GM12878 (cell line): Measurements from ENCODE around the gene ASB2. TPM values are rescaled to one million over a fixed set of nuclear protein-coding genes. Genes with fewer than 3 reads are reported as not detected.

Experiments used
- ATAC-seq: fragments of 200-7000 bp; cut with Tn5 transposase; 3 replicates; pipeline ENCODE4 v1.9.1; 2020; ENCODE audit warnings: mild to moderate bottlenecking, moderate library complexity
- BruUV-seq: library from RNA; stranded (reverse); fragments of 400-500 nt; replicated peaks from 2 replicates; lab custom pipeline; 2021; lab: Mats Ljungman, UMichigan
- CTCF ChIA-PET: fragments of 300-600 bp; sonication (Branson Sonifier 250); formaldehyde crosslinking; extraction: SDS; loops from one replicate; lab custom pipeline; 2021; ENCODE audit warnings: inconsistent platforms; lab: Yijun Ruan, JAX
- POLR2A ChIA-PET: fragments of 350-600 bp; formaldehyde crosslinking; extraction: SDS; loops from one replicate; lab custom pipeline; 2021; ENCODE audit warnings: inconsistent platforms; lab: Charles Lee
- RAD21 ChIA-PET: fragments of 300-600 bp; sonication (Branson Sonifier 250); formaldehyde crosslinking; loops from one replicate; lab custom pipeline; 2023; ENCODE audit warnings: antibody characterized with exemption; ENCODE audit not compliant: unreplicated experiment; lab: Charles Lee
- SMC1A ChIA-PET: fragments of 300-600 bp; sonication (Branson Sonifier 250); formaldehyde crosslinking; loops from one replicate; lab custom pipeline; 2023; ENCODE audit not compliant: unreplicated experiment, uncharacterized antibody; lab: Charles Lee
- DNase-seq: peaks from one replicate; pipeline ENCODE4 v3.0.0-alpha.2; 2011; ENCODE audit warnings: low read depth, low spot score
- FAIRE-seq: peaks from 3 replicates; lab custom pipeline; 2011; peaks lifted over from hg19 to GRCh38; lab: Jason Lieb, UNC
- H2AFZ ChIP-seq: 2 replicates; pipeline ENCODE4 v1.6.0; 2011; ENCODE audit warnings: low read depth, low read length, control low read depth; ENCODE audit not compliant: control insufficient read depth
- H3K27ac ChIP-seq: 2 replicates; pipeline ENCODE4 v1.5.1; 2011; ENCODE audit warnings: control low read depth; ENCODE audit not compliant: control insufficient read depth, insufficient read depth
- H3K27me3 ChIP-seq, 2 experiments: replicated peaks in 1 of 2; 2 replicates each; pipeline versions ENCODE4 v1.6.0 to v1.6.1; 2011; ENCODE audit warnings: low read length in 1 of 2; ENCODE audit not compliant: control insufficient read depth in 2 of 2, insufficient read depth in 2 of 2
- H3K36me3 ChIP-seq, 2 experiments: 2 replicates each; pipeline ENCODE4 v1.5.1; 2011; ENCODE audit warnings: low read length in 1 of 2; ENCODE audit not compliant: control insufficient read depth in 2 of 2, insufficient read depth in 2 of 2
- H3K4me1 ChIP-seq: 2 replicates; pipeline ENCODE4 v1.6.1; 2011; ENCODE audit warnings: mild to moderate bottlenecking, low read length, moderate library complexity, mixed read lengths; ENCODE audit not compliant: control insufficient read depth, insufficient read depth
- H3K4me2 ChIP-seq: 2 replicates; pipeline ENCODE4 v1.6.0; 2011; ENCODE audit warnings: control low read depth; ENCODE audit not compliant: control insufficient read depth, insufficient read depth
- H3K4me3 ChIP-seq: fragments of 200-600 bp; sonication (generic); 2 replicates; pipeline ENCODE4 v1.5.1; 2016
- H3K79me2 ChIP-seq: 2 replicates; pipeline ENCODE4 v1.6.0; 2011; ENCODE audit warnings: low read length; ENCODE audit not compliant: control insufficient read depth, insufficient read depth
- H3K9ac ChIP-seq: 2 replicates; pipeline ENCODE4 v1.8.0; 2011; ENCODE audit warnings: low read length, control low read depth, mixed read lengths; ENCODE audit not compliant: control insufficient read depth, insufficient read depth
- H3K9me3 ChIP-seq: replicated peaks from 3 replicates; pipeline ENCODE4 v1.5.1; 2011; ENCODE audit warnings: mild to moderate bottlenecking, low read length; ENCODE audit not compliant: control insufficient read depth, insufficient read depth
- H4K20me1 ChIP-seq: 2 replicates; pipeline ENCODE4 v1.6.0; 2011; ENCODE audit not compliant: control insufficient read depth, insufficient read depth
- BCL11A ChIP-seq: IDR thresholded peaks from 2 replicates; pipeline ENCODE4 v1.6.1; 2011; ENCODE audit warnings: low read depth, low read length
- CTCF ChIP-seq, 3 experiments: IDR thresholded peaks in 2 of 3; conservative IDR thresholded peaks in 1 of 3; 2 replicates each; pipeline ENCODE4 v1.5.1; 2011; ENCODE audit warnings: low read depth in 3 of 3, low read length in 3 of 3, mild to moderate bottlenecking in 3 of 3, control low read depth in 2 of 3, moderate library complexity in 2 of 3, inconsistent platforms in 1 of 3, mixed read lengths in 1 of 3; ENCODE audit not compliant: control insufficient read depth in 2 of 3, insufficient read depth in 1 of 3; ENCODE audit errors: extremely low read depth in 1 of 3
- ESRRA ChIP-seq: IDR thresholded peaks from 2 replicates; pipeline ENCODE4 v1.6.1; 2012; ENCODE audit warnings: mild to moderate bottlenecking, low read length, improper control_type of control experiment
- GABPA ChIP-seq: IDR thresholded peaks from 2 replicates; pipeline ENCODE4 v1.6.1; 2014; ENCODE audit warnings: antibody characterized with exemption, low read depth, mild to moderate bottlenecking, inconsistent platforms
- RAD21 ChIP-seq: IDR thresholded peaks from 2 replicates; pipeline ENCODE4 v1.6.1; 2011; ENCODE audit warnings: mild to moderate bottlenecking, low read depth, low read length, moderate library complexity; ENCODE audit not compliant: insufficient read depth
- SMC3 ChIP-seq: IDR thresholded peaks from 2 replicates; pipeline ENCODE4 v1.6.1; 2011; ENCODE audit warnings: low read length, improper control_type of control experiment, borderline replicate concordance
- YY1 ChIP-seq: IDR thresholded peaks from 2 replicates; pipeline ENCODE4 v1.6.1; 2011; ENCODE audit warnings: low read depth, mild to moderate bottlenecking, low read length
- WGBS: methylation state at CpG from one replicate; pipeline ENCODE4 v1.1.6; 2016; ENCODE audit warnings: low lambda C conversion rate; ENCODE audit not compliant: insufficient replicate concordance, insufficient coverage; ENCODE audit errors: missing lambda C conversion rate; 5-methylcytosine and 5-hydroxymethylcytosine counted together
- in situ Hi-C: fragments of 300-500 bp; cut with MboI; formaldehyde crosslinking; loops from 9 replicates; pipeline ENCODE4 v1.14.3; 2018; ENCODE audit warnings: mixed read lengths
- intact Hi-C: fragments of 100-400 bp; cut with micrococcal nuclease; formaldehyde crosslinking; loops from one replicate; pipeline ENCODE4 v1.14.2; 2022; ENCODE audit not compliant: unreplicated experiment
- polyA plus RNA-seq, 11 experiments: library from polyadenylated mRNA; depleted of rRNA in 4 of 11; unstranded in 6 of 11; stranded (reverse) in 5 of 11; fragments of >200 nt; fragmentation: Nextera tagmentation in 4 of 11; fragmentation: Illumina TruSeq in 1 of 11; extraction: Ambion mirVana in 4 of 11; extraction: Trizol in 1 of 11; gene quantifications; 1 replicate in 1 of 11; 2 replicates in 10 of 11; pipeline versions ENCODE4 v1.2.1 to v1.2.3, GENCODE V29; 2011 to 2016; ENCODE audit warnings: inconsistent platforms in 2 of 11, missing spikeins in 2 of 11, low read depth in 1 of 11
- total RNA-seq, 4 experiments: library from RNA; depleted of rRNA in 3 of 4; stranded (reverse); fragments of >200 nt in 3 of 4; fragmentation: Illumina TruSeq in 1 of 4; extraction: Trizol in 1 of 4; gene quantifications; 2 replicates each; pipeline versions ENCODE4 v1.2.1 to v1.2.3, GENCODE V29; 2013 to 2021
- TF ChIP-seq, protein P1 (sequence below): IDR thresholded peaks from 2 replicates; pipeline ENCODE4 v1.6.1; 2012; ENCODE audit warnings: low read depth, low read length, improper control_type of control experiment

The ASB2 gene
- total and polyA plus RNA-seq, 10 of the 15 experiments (the other 5 are each of a cell fraction or from before 2014, with no cell fraction given): 3.0 to 54.8 (median 33.5) TPM

DNA sequence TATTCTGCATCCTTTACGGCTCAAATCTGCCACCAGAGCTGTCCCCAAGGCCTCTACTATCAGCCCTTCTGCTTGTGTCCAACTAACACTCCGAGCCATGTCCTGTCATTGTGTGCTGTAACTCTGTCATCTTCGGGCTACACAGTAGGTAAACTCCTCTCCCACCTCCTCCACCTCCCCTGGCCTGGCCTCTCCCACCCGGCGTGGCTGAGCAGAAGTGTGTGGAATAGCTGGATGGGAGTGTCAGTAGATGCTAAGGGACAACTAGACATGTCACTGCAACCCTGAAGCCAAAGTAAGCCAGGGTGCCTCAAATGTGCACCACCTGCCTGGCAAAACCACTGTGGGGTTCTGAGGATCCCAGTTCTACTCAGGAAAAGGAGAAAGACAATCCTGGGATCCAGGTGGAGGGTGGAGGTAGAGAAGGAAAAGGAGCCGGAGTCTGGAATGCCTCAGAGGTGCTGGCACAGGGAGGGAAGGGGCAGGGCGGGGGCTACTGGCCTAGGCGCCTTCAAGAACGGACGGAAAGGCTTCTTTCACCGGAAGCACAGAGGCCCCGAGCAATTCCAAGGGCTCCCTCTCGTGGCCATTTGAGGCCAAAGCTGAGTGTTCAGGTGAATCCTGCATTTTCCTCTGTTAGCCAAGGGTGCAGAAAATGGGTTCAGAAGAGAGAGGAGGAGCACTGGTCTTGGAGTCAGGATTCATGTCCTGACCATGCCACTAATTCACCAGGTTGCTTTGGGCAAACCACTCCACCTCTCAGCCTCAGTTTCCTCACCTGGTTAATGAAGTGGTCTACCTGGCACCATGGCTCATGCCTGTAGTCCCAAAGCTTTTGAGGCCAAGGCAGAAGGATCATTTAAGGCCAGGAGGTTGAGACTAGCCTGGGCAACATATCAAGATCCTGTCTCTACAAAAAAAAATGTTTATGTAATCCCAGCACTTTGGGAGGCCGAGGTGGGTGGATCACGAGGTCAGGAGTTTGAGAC lies 69.7 kb downstream of the ASB2 start:
- DNase-seq: no peak
- Histone ChIP-seq H3K4me3 (no peak overlapping the region), H3K9me3 (no peaks in the 10 kb centered on the region), H3K27me3 (peaks cover 1 to 2% of the 10 kb centered on the region in 2 experiments; a peak in 2 of 4 replicates), H3K4me2 (no peak overlapping the region), H3K36me3 (no peaks in the 10 kb centered on the region), H4K20me1 (no peaks in the 10 kb centered on the region), H3K4me1 (no peaks in the 10 kb centered on the region), H2AFZ (peak overlapping the region; percentile 77; the same call in 1 of the 2 replicates), H3K79me2 (no peaks in the 10 kb centered on the region), H3K9ac (no peak overlapping the region), H3K27ac (no peak overlapping the region)
- RAD21 ChIA-PET: interaction anchor here (1.0 to 1.2 kb wide), 2 partner anchors 252 to 670 kb away, joined by 3 to 7 read pairs; no protein-coding TSS in a partner anchor
- BruUV-seq: no TSS peak
- TF ChIP-seq SMC3 (peak; percentile 54), ESRRA (no peak), BCL11A (no peak), GABPA (peak; percentile 45; the same call in 1 of the 2 replicates), CTCF (IDR thresholded peaks at IDR 0.05 in 2 of 3, conservative IDR thresholded peaks at IDR 0.05 in 1 of 3; ENCODE audit: control insufficient read depth in 2 of 3, extremely low read depth in 1 of 3, insufficient read depth in 1 of 3, low read depth in 3 of 3, low read length in 3 of 3) (peak; percentile 81 to 86 (median 83)), RAD21 (peak; percentile 78), YY1 (peak; percentile 64; the same call in 1 of the 2 replicates)
- TF ChIP-seq, protein P1, sequence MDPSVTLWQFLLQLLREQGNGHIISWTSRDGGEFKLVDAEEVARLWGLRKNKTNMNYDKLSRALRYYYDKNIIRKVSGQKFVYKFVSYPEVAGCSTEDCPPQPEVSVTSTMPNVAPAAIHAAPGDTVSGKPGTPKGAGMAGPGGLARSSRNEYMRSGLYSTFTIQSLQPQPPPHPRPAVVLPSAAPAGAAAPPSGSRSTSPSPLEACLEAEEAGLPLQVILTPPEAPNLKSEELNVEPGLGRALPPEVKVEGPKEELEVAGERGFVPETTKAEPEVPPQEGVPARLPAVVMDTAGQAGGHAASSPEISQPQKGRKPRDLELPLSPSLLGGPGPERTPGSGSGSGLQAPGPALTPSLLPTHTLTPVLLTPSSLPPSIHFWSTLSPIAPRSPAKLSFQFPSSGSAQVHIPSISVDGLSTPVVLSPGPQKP: peak; percentile 70
- POLR2A ChIA-PET: no interaction called here
- intact Hi-C loops: loop anchor here (5.0 kb wide), 1 partner anchor 249 kb away; no protein-coding TSS in a partner anchor
- CTCF ChIA-PET: interaction anchor here (0.8 to 2.3 kb wide), 8 partner anchors 9 to 284 kb away, joined by 3 to 15 read pairs (median 6); no protein-coding TSS in a partner anchor
- peak; percentile 91 for FAIRE-seq
- SMC1A ChIA-PET: interaction anchor here (1.4 to 1.6 kb wide), 2 partner anchors 33 to 252 kb away, joined by 3 to 4 read pairs; no protein-coding TSS in a partner anchor
- peak; percentile 98 for ATAC-seq
- 23% methylated on average over 15 of the region's 15 CpGs for WGBS
- in situ Hi-C loops: loop anchor here (5.0 kb wide), 1 partner anchor 249 kb away; no protein-coding TSS in a partner anchor
